ENCODE measurements around the gene IFI30. TPM values are rescaled to one million over a fixed set of nuclear protein-coding genes. Genes with fewer than 3 reads are reported as not detected.
"Not testable (repeated sequence)": the region's sequence is repeated elsewhere in the genome, so short reads cannot be mapped to it uniquely, and the experiment has no call there.

Gene IFI30
- total RNA-seq, 1 donor from 2014 or later, result 35.1 TPM

DNA sequence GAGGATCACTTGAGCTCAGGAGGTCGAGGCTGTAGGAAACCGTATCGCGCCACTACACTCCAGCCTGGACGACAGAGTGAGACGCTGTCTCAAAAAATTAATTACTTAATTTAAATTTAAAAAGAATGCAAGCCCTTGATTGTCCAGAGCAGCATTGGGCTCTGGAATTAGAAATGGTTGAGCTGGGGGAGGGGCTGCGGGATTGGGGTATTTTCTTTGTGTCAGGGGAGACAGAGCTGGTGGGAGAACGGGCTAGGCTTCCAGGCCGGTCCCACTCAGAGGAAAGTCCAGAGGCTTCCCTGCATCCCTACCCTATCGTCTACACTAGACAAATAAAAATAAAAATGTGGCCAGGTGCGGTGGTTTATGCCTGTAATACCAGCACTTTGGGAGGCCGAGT, 32.4 kb downstream of the IFI30 start:
- H3K36me3 ChIP-seq, result no peaks in the 10 kb centered on the region
- no peak overlapping the region for H3K4me3 ChIP-seq
- no peaks in the 10 kb centered on the region for H3K9me3 ChIP-seq
- intact Hi-C loops (cut with DNase I), result no loop called here
- no peak overlapping the region for H3K27ac ChIP-seq
- no peak for DNase-seq (ENCODE audit: low spot score in 2 of 2)
- no peaks in the 10 kb centered on the region for H3K27me3 ChIP-seq
- TF ChIP-seq, protein P1, sequence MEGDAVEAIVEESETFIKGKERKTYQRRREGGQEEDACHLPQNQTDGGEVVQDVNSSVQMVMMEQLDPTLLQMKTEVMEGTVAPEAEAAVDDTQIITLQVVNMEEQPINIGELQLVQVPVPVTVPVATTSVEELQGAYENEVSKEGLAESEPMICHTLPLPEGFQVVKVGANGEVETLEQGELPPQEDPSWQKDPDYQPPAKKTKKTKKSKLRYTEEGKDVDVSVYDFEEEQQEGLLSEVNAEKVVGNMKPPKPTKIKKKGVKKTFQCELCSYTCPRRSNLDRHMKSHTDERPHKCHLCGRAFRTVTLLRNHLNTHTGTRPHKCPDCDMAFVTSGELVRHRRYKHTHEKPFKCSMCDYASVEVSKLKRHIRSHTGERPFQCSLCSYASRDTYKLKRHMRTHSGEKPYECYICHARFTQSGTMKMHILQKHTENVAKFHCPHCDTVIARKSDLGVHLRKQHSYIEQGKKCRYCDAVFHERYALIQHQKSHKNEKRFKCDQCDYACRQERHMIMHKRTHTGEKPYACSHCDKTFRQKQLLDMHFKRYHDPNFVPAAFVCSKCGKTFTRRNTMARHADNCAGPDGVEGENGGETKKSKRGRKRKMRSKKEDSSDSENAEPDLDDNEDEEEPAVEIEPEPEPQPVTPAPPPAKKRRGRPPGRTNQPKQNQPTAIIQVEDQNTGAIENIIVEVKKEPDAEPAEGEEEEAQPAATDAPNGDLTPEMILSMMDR (IDR thresholded peaks at IDR 0.05), result no peak
- H3K4me1 ChIP-seq, result peaks cover 7 to 20% of the 10 kb centered on the region in 2 donors

DNA sequence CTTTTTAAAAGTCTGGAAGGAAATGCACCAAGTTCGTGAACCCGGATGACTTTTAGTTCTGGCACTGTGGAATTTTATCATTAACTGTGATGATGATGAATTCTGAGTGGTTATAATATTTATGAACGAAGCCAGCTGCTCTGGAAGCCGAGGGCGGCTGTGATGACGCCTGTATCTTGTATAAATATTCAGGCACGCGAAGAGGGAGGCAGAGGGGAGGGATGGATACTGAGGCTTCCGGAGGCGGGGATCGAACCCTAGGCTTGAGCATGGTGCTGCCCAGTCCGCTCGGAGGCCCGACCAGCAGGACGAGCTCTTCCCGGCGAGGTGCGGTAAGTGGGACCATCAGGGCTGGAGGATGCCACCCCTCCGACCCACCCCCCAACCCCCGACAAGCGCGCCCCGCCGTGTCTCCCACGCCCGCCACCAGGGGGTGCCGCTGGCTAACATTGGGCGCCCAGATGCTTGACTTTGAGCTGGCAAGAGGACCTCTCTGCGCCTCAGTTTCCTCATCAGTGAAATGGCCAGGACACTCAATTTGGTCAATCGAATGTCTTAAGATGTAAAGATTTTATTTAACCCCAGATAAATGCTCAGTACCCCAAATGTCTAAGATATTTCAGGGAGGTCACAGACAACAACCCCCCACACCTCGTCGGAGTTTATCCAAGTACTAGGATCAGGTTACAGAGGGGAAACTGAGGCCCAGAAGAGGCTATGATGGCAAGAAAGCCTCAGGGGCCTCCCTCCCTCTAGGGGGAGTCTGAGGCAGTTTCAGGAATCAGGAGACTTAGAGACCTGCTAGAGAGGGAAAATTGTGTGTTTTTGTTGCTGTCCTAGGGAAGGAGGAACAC, 34.7 kb downstream of the IFI30 start:
- no peaks in the 10 kb centered on the region for H3K27me3 ChIP-seq
- no peak overlapping the region for H3K27ac ChIP-seq
- peaks cover 1 to 14% of the 10 kb centered on the region in 2 donors for H3K4me1 ChIP-seq
- DNase-seq (ENCODE audit: low spot score in 2 of 2), result no peak
- no peaks in the 10 kb centered on the region for H3K36me3 ChIP-seq
- intact Hi-C loops (cut with DNase I), result loop anchor here (1.0 kb wide), 1 partner anchor 43 kb away; no protein-coding TSS in a partner anchor
- TF ChIP-seq, protein P1 (IDR thresholded peaks at IDR 0.05), result peak; percentile 13 to 75 (median 68)
- no peak overlapping the region for H3K4me3 ChIP-seq
- no peaks in the 10 kb centered on the region for H3K9me3 ChIP-seq

DNA sequence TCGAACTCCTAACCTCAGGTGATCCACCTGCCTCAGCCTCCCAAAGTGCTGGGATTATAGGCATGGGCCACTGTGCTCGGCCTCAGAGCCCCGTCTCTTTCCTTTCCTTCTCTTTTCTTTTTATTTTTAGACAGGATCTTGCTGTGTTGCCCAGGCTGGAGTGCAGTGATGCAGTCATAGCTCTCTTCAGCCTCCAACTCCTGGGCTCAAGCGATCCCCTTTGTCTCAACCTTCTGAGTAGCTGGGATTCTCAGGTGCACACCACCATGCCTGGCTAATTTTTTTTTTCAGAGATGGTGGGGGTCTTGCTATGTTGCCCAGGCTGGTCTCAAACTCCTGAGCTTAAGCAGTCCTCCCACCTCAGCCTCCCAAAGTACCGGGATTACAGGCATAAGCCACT, 36.3 kb downstream of the IFI30 start:
- H3K4me1 ChIP-seq, result not testable (repeated sequence)
- intact Hi-C loops (cut with DNase I), result loop anchor here (5.0 kb wide), 1 partner anchor 202 kb away; no protein-coding TSS in a partner anchor

DNA sequence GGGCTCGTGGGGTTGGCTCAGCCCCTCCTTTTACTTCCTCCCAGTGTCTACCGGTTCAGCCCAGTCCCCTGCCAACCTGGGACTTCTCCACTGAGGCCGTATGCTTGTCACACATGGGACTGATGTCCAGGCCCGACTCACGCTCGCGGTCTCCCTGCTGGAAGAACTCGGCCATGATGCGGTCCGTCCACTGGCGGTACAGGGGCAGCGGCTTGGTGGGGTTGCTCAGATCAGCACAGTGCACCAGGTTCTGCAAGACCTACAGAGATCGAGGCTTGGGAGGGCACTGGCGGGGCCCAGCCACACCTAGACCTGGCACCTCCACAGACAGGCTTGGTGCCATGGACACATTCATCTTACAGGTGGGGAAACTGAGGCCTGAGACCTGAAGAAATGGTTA, 38.1 kb downstream of the IFI30 start:
- H3K27me3 ChIP-seq, result no peaks in the 10 kb centered on the region
- DNase-seq (ENCODE audit: low spot score in 2 of 2), result no peak
- no peak overlapping the region for H3K4me3 ChIP-seq
- no peaks in the 10 kb centered on the region for H3K4me1 ChIP-seq
- H3K36me3 ChIP-seq, result no peaks in the 10 kb centered on the region
- TF ChIP-seq, protein P1 (IDR thresholded peaks at IDR 0.05), result no peak
- intact Hi-C loops (cut with DNase I), result loop anchor here (5.0 kb wide), 1 partner anchor 201 kb away; no protein-coding TSS in a partner anchor
- no peak overlapping the region for H3K27ac ChIP-seq
- no peaks in the 10 kb centered on the region for H3K9me3 ChIP-seq

More for the DNA sequence above, 36.3 kb downstream of the IFI30 start:
- not testable (repeated sequence) for H3K27ac ChIP-seq; H3K4me3 ChIP-seq; H3K36me3 ChIP-seq; DNase-seq (ENCODE audit: low spot score in 2 of 2); H3K27me3 ChIP-seq; H3K9me3 ChIP-seq

DNA sequence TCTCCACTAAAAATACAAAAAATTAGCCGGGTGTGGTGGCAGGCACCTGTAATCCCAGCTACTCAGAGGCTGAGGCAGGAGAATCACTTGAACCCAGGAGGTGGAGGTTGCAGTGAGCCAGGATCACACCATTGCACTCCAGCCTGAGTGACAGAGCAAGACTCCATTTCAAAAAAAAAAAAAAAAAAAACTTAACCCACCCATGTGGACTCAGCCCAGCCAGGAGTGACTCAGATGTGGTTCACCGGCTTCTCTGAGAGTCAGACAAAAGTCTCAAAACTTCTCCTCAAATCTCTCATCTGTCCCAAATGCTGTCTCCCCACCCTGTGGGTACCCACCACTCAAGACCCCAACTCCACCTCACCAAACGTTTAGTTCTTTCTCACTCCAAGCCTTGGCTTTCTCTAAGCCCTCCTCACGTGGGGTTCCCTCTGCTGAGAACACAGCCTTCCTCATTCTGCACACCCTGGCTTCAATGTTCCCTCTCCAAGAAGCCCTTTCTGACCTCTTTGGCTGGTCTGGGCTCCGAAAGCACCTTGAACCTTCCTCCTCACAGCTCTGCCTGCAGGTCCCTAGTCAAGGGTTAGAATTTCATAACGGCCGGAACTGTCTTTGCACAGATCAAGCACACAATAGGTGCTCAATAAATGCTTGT, 41.3 kb downstream of the IFI30 start:
- DNase-seq (ENCODE audit: low spot score in 2 of 2), result no peak
- Histone ChIP-seq H3K4me1 (no peaks in the 10 kb centered on the region), H3K9me3 (no peaks in the 10 kb centered on the region), H3K27ac (no peak overlapping the region), H3K36me3 (no peaks in the 10 kb centered on the region), H3K4me3 (no peak overlapping the region), H3K27me3 (no peaks in the 10 kb centered on the region)
- TF ChIP-seq, protein P1 (IDR thresholded peaks at IDR 0.05), result no peak
- intact Hi-C loops (cut with DNase I), result loop anchor here (5.0 kb wide), 1 partner anchor 197 kb away; no protein-coding TSS in a partner anchor

DNA sequence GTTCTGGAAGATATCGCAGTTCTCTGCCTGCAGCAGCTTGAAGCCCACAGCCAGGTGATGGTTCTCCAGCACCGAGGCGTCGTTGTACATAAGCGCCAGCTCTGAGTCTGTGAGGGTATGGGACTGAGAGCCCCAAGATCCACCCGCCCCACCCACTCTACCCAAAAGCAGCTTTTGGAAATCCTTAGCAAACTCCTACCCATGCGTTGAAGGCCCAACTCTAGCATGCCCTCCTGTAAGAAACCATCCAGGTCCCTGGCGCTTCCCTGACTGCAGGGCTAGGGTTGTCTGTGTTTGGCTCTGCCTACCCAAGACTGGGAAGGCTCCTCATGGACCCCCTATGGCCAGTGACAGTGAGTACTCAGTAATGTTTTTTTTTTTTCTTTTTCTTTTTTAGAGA, 43.2 kb downstream of the IFI30 start:
- no peaks in the 10 kb centered on the region for H3K9me3 ChIP-seq
- TF ChIP-seq, protein P1 (IDR thresholded peaks at IDR 0.05), result no peak
- intact Hi-C loops (cut with DNase I), result no loop called here

More for the DNA sequence above, 43.2 kb downstream of the IFI30 start:
- H3K4me3 ChIP-seq, result no peak overlapping the region
- DNase-seq (ENCODE audit: low spot score in 2 of 2), result no peak
- H3K4me1 ChIP-seq, result no peaks in the 10 kb centered on the region
- no peak overlapping the region for H3K27ac ChIP-seq
- H3K27me3 ChIP-seq, result no peaks in the 10 kb centered on the region
- no peaks in the 10 kb centered on the region for H3K36me3 ChIP-seq

Measured in ascending aorta (tissue), 2 donors.